Stimulated activated CD4-positive, alpha-beta T cell treated with anti-CD3 and anti-CD28 coated beads, TNF-alpha, amount 100 ng/mL, for 1 hour (primary cell): ENCODE data around the gene GSX1.

Experiments used
- DNase-seq, 3 donors: peaks; one replicate each; pipeline ENCODE4 v3.0.0-alpha.2; 2020; ENCODE audit warnings: low read depth in 3 of 3, low spot score in 1 of 3

The GSX1 gene

DNA sequence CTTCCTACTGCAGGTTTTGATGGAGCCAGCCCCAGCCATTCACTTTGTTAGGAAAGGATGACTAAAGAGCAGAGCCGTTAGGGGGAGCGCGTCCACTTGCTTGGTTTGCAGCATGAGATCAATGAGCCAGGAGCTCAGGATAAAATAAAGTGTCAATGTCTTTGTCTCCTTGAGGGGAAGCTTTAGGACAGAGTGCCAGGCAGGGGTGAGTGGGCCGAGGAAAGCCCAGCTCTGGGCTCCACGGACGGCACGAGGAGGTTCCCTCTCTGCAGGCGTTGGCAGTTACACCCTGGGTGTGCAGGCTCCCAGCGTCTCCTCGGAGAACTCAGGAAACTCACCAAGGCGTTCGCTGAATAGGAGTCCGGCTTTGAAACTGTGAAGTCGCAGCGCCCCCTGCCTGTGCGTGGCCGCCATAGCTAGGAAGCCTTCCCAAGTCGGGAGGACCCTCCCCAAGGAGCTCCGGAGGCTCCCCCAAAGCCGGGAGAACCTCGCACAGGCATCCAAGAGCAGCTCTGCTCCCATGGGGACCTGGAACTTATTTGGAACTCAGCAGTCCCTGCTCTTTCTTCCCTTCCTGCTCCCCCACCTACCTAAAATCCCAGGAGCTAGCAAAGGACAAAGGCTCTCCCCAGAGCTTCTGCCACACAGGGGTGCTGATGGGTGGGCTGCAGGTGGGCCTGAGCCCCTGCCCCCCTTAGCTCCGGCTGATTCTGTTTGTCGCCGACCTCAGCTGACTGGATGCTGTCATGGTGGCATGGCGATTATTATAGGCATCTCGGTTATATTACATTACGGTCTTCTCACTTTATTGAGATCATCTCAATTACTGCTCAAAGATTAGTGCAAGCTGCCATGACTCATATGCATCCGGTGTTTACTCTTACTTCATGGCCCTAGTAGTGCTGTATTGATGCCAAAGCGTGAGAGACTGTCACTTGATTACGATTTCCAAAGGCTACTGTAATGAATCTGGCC is 34.4 kb downstream of the GSX1 start:
- peak; percentile 12 to 58 (median 24) for DNase-seq

- no peak for DNase-seq
Observed at GRCh38 chr13:27827646-27828045, 35.4 kb downstream of the GSX1 start.

GRCh38 chr13:27830010-27830409 is 37.7 kb downstream of the GSX1 start:
- DNase-seq = peak in 2 of 3 donors; percentile 19 to 64

GRCh38 chr13:27833206-27833605 is 40.9 kb downstream of the GSX1 start:
- no peak for DNase-seq

DNA sequence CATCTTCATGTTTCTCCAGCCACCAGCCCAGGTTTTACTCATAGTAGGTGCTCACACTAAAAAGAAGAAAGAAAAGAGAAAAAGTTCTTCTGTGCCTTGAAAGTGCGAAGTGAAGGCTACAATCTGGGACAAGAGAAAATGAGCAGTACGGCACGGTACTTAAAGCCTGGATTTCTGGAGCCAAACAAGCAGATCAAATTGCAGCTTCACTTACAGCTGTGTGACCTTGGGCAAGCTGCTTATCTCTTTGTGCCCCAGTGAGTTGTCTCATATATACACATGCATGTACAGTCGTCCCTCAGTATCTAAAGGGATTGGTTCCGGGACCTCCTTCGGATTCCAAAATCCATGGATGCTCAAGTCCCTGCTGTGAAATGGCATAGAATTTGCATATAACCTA is 41.8 kb downstream of the GSX1 start:
- DNase-seq = no peak

DNA sequence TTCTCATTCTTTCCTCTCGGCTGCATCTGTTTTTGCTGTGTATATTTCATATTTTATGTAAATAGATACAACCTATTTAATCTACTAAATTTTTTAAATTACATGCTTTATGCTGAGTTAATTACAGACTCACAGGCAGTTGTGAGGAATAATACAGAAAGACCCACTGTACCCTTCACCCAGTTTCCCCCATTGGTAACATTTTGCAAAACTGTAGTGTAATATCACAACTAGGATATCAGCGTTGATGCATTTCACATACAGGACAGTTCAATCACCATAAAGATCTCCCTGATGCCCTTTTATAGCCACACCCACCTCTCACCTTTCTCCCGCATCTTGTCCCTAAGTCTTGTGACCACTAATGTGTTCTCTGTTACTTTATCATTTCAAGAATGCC is 43.5 kb downstream of the GSX1 start:
- no peak for DNase-seq

DNA sequence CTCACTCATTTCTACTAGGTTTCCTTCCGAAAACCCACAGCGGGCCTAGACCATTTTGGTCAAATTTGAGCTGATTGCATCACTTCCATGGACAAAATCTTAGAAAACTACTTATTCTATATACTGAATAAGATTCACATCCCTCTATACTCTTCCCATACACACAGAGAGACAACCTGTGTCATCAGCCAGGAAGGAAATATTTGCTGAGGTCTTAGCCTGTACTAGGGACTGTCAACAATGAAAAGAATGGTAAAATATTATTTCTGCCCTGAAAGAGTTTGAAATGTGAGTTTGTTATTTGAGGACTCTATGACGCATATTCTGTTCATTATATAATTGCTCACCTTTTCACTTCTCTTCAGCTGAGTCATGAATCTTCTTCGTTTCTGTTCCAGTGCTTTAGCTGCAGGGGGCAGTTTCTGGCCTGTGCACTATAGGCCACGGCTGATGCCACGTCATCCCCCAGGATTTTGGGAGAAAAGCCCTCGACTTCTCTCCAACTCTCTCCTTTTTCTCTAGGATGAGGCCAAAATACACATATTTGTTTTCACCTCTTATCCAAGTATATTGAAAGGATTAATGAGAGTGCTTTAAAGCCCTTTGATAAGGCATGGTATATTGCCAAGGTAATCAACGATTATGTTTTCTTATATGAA is 47.7 kb downstream of the GSX1 start:
- no peak for DNase-seq

GRCh38 chr13:27842571-27842970 is 50.3 kb downstream of the GSX1 start:
- DNase-seq = no peak
